Activated CD4-positive, alpha-beta memory T cell treated with anti-CD3 and anti-CD28 coated beads, Interleukin-2, amount 10 ng/mL, durations not matched to agents 7 days and 5 days (primary cell): ENCODE measurements around the gene RPL12. TPM values are rescaled to one million over a fixed set of nuclear protein-coding genes. Genes with fewer than 3 reads are reported as not detected.

Experiments used
- CTCF ChIA-PET: fragments of 350-600 bp; sonication (Branson Sonifier 250); formaldehyde crosslinking; loops from one replicate; lab custom pipeline; 2021; ENCODE audit warnings: antibody characterized with exemption, inconsistent platforms; lab: Charles Lee
- POLR2A ChIA-PET: fragments of 350-600 bp; sonication (Branson Sonifier 250); formaldehyde crosslinking; loops from one replicate; lab custom pipeline; 2021; ENCODE audit warnings: antibody characterized with exemption; lab: Charles Lee
- DNase-seq: peaks from one replicate; pipeline ENCODE4 v3.0.0-alpha.2; 2020
- H3K27ac Mint-ChIP-seq: one replicate; pipeline ENCODE4 v1.8.0; 2021; ENCODE audit warnings: mild to moderate bottlenecking, mixed read lengths
- H3K27me3 Mint-ChIP-seq: one replicate; pipeline ENCODE4 v1.8.0; 2021; ENCODE audit warnings: mixed read lengths
- H3K36me3 Mint-ChIP-seq: one replicate; pipeline ENCODE4 v1.8.0; 2021; ENCODE audit warnings: low read depth, mixed read lengths
- H3K4me1 Mint-ChIP-seq: one replicate; pipeline ENCODE4 v1.8.0; 2021; ENCODE audit warnings: mixed read lengths
- H3K4me3 Mint-ChIP-seq: one replicate; pipeline ENCODE4 v1.8.0; 2021; ENCODE audit warnings: mild to moderate bottlenecking, mixed read lengths
- H3K9me3 Mint-ChIP-seq: one replicate; pipeline ENCODE4 v1.8.0; 2021; ENCODE audit warnings: mixed read lengths
- total RNA-seq, 2 experiments: library from RNA; stranded (reverse); gene quantifications; one replicate each; pipeline ENCODE4 v1.2.3, GENCODE V29; 2021

The RPL12 gene
- total RNA-seq, 2 experiments from 2014 or later: 1,379 to 1,395 TPM

DNA sequence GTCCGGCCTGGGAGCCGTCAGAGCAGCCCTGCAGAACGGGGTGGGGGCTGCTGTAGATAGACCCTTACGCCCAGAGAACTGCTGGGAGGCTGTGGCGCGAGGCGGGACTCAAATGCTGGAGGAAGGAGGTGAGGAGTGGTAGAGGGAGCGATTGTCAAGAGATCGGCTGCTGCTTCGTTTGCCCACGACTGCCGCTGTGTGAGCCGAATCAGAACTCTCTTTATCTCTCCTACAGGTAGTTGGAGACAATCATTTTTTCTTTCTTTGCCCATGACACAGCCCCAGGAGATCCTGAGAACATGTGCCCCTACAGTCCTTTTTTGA is 26.6 kb downstream of the RPL12 start:
- Mint-ChIP-seq H3K4me1 (peaks cover 52% of the 10 kb centered on the region), H3K36me3 (peaks cover 28% of the 10 kb centered on the region), H3K27me3 (no peaks in the 10 kb centered on the region), H3K9me3 (no peaks in the 10 kb centered on the region), H3K27ac (peak overlapping the region; percentile 91), H3K4me3 (peak overlapping the region; percentile 93)
- ChIA-PET CTCF (interaction anchor here (0.6 to 1.6 kb wide), 5 partner anchors 12 to 847 kb away, joined by 3 to 11 read pairs (median 5); partner anchors contain the start of genes LRSAM1, RPL12 and SLC2A8), POLR2A (interaction anchor here (0.9 to 4.0 kb wide), 12 partner anchors 9 to 620 kb away, joined by 3 to 75 read pairs (median 4); partner anchors contain the start of genes LRSAM1, RPL12, SLC2A8 and ZBTB43)
- DNase-seq: no peak

GRCh38 chr9:127423934-127424675 is 27.1 kb downstream of the RPL12 start, which contains the start of gene ZNF79:
TSS of gene ZNF79 (plus strand) at chr9:127424382. CDS start at chr9:127424788, 406 bp downstream.
- POLR2A ChIA-PET: interaction anchor here (0.6 to 4.0 kb wide), 15 partner anchors 9 to 619 kb away, joined by 3 to 75 read pairs (median 4); partner anchors contain the start of genes LRSAM1, RPL12, SLC2A8 and ZBTB43
- peaks cover 25% of the 10 kb centered on the region for H3K36me3 Mint-ChIP-seq
- peak; percentile 93 for DNase-seq
- peaks cover 52% of the 10 kb centered on the region for H3K4me1 Mint-ChIP-seq
- no peaks in the 10 kb centered on the region for H3K9me3 Mint-ChIP-seq
- CTCF ChIA-PET: interaction anchor here (0.5 to 1.6 kb wide), 7 partner anchors 11 to 846 kb away, joined by 3 to 11 read pairs (median 4); partner anchors contain the start of genes LRSAM1, RPL12 and SLC2A8
- no peaks in the 10 kb centered on the region for H3K27me3 Mint-ChIP-seq
- H3K4me3 Mint-ChIP-seq: peak within 1 kb of the TSS; percentile 93
- H3K27ac Mint-ChIP-seq: peak within 1 kb of the TSS; percentile 91

- DNase-seq: no peak
- Mint-ChIP-seq H3K27me3 (no peaks in the 10 kb centered on the region), H3K27ac (peak overlapping the region; percentile 91), H3K4me1 (peaks cover 53% of the 10 kb centered on the region), H3K4me3 (peak overlapping the region; percentile 93), H3K9me3 (no peaks in the 10 kb centered on the region), H3K36me3 (peaks cover 21% of the 10 kb centered on the region)
- ChIA-PET CTCF (interaction anchor here (1.2 to 1.6 kb wide), 2 partner anchors 27 to 209 kb away, joined by 3 to 11 read pairs; partner anchors contain the start of gene SLC2A8), POLR2A (interaction anchor here (0.9 to 4.0 kb wide), 11 partner anchors 8 to 199 kb away, joined by 3 to 75 read pairs (median 5); partner anchors contain the start of genes LRSAM1, RPL12 and SLC2A8)
These were observed 27.7 kb downstream of the RPL12 start for GRCh38 chr9:127423476-127423933.

- ChIA-PET POLR2A (interaction anchor here (0.9 to 4.0 kb wide), 4 partner anchors 26 to 178 kb away, joined by 3 to 75 read pairs (median 8); partner anchors contain the start of genes LRSAM1, RPL12 and SLC2A8), CTCF (interaction anchor here (0.6 to 1.2 kb wide), 2 partner anchors 208 to 455 kb away, joined by 3 read pairs; no protein-coding TSS in a partner anchor)
- no peak for DNase-seq
- peaks cover 49% of the 10 kb centered on the region for H3K4me1 Mint-ChIP-seq
- peak overlapping the region; percentile 93 for H3K4me3 Mint-ChIP-seq
- no peaks in the 10 kb centered on the region for H3K27me3 Mint-ChIP-seq
- H3K36me3 Mint-ChIP-seq: peaks cover 15% of the 10 kb centered on the region
- no peak overlapping the region for H3K27ac Mint-ChIP-seq
- H3K9me3 Mint-ChIP-seq: no peaks in the 10 kb centered on the region
These were observed 28.4 kb downstream of the RPL12 start for GRCh38 chr9:127422787-127423186.

GRCh38 chr9:127422133-127422782 is 28.9 kb downstream of the RPL12 start:
- no peaks in the 10 kb centered on the region for H3K9me3 Mint-ChIP-seq
- DNase-seq: no peak
- no peak overlapping the region for H3K4me3 Mint-ChIP-seq
- peaks cover 14% of the 10 kb centered on the region for H3K36me3 Mint-ChIP-seq
- peaks cover 45% of the 10 kb centered on the region for H3K4me1 Mint-ChIP-seq
- H3K27me3 Mint-ChIP-seq: no peaks in the 10 kb centered on the region
- H3K27ac Mint-ChIP-seq: no peak overlapping the region
- CTCF ChIA-PET: no interaction called here
- POLR2A ChIA-PET: interaction anchor here (2.4 to 4.0 kb wide), 2 partner anchors 25 to 29 kb away, joined by 14 to 75 read pairs; partner anchors contain the start of genes LRSAM1, RPL12 and SLC2A8

DNA sequence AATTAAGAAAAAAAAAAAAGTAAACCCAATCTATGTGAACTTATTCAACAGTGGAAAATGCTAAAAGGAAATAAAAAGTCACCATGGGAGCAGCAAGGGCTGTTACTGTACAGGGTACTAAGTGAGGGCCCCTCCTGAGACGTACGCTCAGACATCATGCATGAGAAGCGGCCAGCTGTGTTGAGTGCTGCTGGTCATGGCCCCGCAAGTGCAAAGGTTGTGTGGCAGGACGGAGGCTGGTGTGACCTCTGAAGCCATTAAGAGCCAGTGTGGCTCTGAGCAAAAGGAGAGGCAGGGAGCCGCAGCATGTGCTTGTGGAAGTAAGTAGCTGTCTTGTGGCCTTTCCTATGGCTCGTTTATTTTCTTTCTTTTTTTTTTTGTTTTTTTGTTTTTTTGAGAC is 30.1 kb downstream of the RPL12 start:
- no peak overlapping the region for H3K27ac Mint-ChIP-seq

DNA sequence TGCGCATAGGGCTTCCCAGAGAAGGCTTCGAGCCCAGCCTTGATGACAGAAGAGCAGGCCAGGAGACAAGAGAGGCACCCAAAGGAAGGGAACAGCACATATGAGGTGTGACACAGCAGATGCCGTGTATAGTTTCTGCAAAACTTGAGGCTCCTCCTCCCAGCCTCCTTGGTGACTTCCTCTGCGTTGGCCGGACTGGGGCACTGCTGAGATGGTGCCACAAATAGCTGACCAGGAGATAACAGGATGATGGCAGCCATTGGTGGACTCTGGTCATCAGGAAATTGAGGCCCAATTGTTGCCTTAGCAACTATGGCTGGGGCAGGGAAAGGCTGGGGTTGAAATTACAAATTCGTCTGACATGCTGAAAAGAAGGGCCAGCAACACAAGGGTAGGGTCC is 31.9 kb downstream of the RPL12 start:
- Mint-ChIP-seq H3K27ac (no peak overlapping the region), H3K36me3 (peaks cover 3% of the 10 kb centered on the region), H3K9me3 (no peaks in the 10 kb centered on the region), H3K27me3 (no peaks in the 10 kb centered on the region), H3K4me3 (no peak overlapping the region), H3K4me1 (peaks cover 20% of the 10 kb centered on the region)
- ChIA-PET CTCF (no interaction called here), POLR2A (interaction anchor here (2.4 kb wide), 1 partner anchor 31 kb away, joined by 12 read pairs; the partner anchor contains the start of genes LRSAM1 and RPL12)
- no peak for DNase-seq

More for the DNA sequence above, 30.1 kb downstream of the RPL12 start:
- Mint-ChIP-seq H3K4me1 (peaks cover 36% of the 10 kb centered on the region), H3K9me3 (no peaks in the 10 kb centered on the region), H3K4me3 (no peak overlapping the region), H3K36me3 (peaks cover 7% of the 10 kb centered on the region), H3K27me3 (no peaks in the 10 kb centered on the region)
- CTCF ChIA-PET: no interaction called here
- POLR2A ChIA-PET: no interaction called here
- DNase-seq: no peak

- Mint-ChIP-seq H3K9me3 (no peaks in the 10 kb centered on the region), H3K27ac (no peak overlapping the region), H3K27me3 (no peaks in the 10 kb centered on the region), H3K4me3 (no peak overlapping the region), H3K4me1 (peaks cover 14% of the 10 kb centered on the region), H3K36me3 (no peaks in the 10 kb centered on the region)
- peak; percentile 53 for DNase-seq
- POLR2A ChIA-PET: interaction anchor here (1.0 to 2.4 kb wide), 3 partner anchors 22 to 33 kb away, joined by 3 to 12 read pairs (median 3); partner anchors contain the start of genes LRSAM1 and RPL12
- CTCF ChIA-PET: interaction anchor here (0.6 to 1.5 kb wide), 4 partner anchors 21 to 203 kb away, joined by 4 to 7 read pairs (median 5); partner anchors contain the start of gene SLC2A8
These were observed 33.2 kb downstream of the RPL12 start for GRCh38 chr9:127418037-127418471.

DNA sequence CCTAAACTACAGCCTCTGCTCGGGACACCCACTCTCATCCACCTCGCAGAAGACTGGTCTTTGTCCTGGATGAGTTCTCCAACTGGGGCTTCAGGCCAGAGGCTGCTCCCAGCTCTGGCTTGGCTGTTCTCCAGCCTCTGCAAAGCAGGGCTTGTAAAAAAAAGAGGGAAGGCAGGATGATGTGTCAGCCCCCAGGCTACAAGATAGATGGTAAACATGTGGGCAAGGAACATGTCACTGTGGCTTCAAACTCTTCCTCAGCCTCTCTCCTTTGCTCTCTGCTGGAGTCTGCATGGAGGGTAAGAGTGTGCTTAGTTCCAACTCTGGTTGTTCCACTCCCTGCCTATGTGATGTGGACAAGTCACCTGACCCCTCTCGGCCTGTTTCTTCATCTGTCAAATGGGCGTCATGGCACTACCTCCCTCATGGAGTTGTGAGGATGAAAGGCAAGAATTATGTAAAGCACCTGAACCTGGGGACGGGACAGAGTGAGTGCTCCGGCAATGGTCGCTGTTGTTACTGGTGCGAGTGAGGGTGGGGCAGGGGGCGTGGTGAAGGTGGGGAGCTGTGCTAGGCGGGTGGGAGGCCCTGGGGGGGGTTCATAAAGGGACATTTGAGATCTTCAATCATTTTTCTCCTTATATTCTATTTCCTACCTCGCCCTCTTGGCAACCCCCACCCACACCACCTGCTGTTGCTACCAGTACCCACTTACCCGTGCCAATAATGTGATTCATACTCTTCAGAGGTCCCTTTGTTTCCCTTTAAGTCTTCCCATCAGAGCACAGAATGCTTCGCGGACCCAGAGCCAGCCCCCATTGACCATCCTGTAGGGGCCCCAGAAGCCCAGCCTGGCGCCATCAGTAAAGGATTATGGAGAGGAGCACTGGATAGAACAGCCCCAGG is 33.8 kb downstream of the RPL12 start:
- peaks cover under 1% of the 10 kb centered on the region for H3K27me3 Mint-ChIP-seq

DNA sequence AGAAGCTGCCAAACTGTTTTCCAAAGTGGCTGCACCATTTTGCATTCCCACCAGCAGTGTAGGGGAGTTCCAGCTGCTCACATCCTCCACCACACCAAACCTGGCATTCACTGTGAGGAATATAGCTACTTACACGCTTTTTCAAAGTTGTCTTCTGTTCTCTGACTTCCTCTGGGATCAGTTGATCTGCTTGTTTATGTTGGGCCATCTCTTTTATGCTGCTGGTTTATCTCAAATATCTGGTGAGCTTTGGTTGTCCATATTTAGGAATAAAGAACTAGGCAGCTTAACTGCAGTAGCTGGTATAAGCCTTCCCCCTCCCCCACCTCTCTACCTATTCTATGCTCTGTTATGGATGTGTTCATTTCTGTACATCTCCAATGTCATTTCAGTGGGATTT is 35.5 kb downstream of the RPL12 start:
- Mint-ChIP-seq H3K9me3 (no peaks in the 10 kb centered on the region), H3K4me1 (peaks cover 10% of the 10 kb centered on the region)
- POLR2A ChIA-PET: interaction anchor here (1.1 kb wide), 2 partner anchors 8 to 35 kb away, joined by 3 to 5 read pairs; partner anchors contain the start of genes LRSAM1, RPL12 and ZNF79

More for the DNA sequence above, 33.8 kb downstream of the RPL12 start:
- Mint-ChIP-seq H3K4me1 (peaks cover 8% of the 10 kb centered on the region), H3K9me3 (no peaks in the 10 kb centered on the region), H3K4me3 (no peak overlapping the region), H3K27ac (no peak overlapping the region), H3K36me3 (no peaks in the 10 kb centered on the region)
- ChIA-PET CTCF (interaction anchor here (0.6 to 1.5 kb wide), 4 partner anchors 21 to 203 kb away, joined by 4 to 7 read pairs (median 5); partner anchors contain the start of gene SLC2A8), POLR2A (interaction anchor here (1.0 to 2.4 kb wide), 3 partner anchors 21 to 33 kb away, joined by 3 to 12 read pairs (median 3); partner anchors contain the start of genes LRSAM1 and RPL12)
- DNase-seq: no peak

DNA sequence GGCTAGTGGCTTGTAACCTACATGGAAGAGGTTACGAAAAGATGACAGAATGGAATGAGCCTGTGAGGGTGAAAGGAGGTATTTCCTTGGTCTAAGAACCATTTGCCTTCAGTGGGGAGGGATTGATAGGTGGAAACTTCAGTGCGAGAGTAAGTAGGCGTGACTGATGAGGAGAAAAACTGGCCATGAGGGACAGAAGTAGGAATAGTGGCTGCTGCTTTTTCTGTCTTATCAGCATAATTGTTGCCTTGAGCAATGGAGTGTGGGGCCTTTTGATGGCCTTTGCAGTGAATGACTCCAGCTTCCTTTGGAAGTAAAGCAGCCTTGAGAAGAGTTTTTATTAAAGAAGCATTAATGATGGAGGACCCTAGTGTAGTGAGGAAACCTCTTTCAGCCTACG is 36.1 kb downstream of the RPL12 start:
- Mint-ChIP-seq H3K9me3 (no peaks in the 10 kb centered on the region), H3K27me3 (peaks cover 4% of the 10 kb centered on the region), H3K27ac (no peak overlapping the region), H3K4me3 (no peak overlapping the region), H3K36me3 (no peaks in the 10 kb centered on the region), H3K4me1 (peaks cover 10% of the 10 kb centered on the region)
- CTCF ChIA-PET: interaction anchor here (0.6 to 1.1 kb wide), 2 partner anchors 18 to 524 kb away, joined by 3 to 4 read pairs; partner anchors contain the start of gene SLC2A8
- POLR2A ChIA-PET: interaction anchor here (1.1 kb wide), 2 partner anchors 9 to 36 kb away, joined by 3 to 5 read pairs; partner anchors contain the start of genes LRSAM1, RPL12 and ZNF79
- DNase-seq: no peak

More for the DNA sequence above, 35.5 kb downstream of the RPL12 start:
- Mint-ChIP-seq H3K27me3 (peaks cover 4% of the 10 kb centered on the region), H3K4me3 (no peak overlapping the region), H3K27ac (no peak overlapping the region), H3K36me3 (no peaks in the 10 kb centered on the region)
- no peak for DNase-seq
- CTCF ChIA-PET: interaction anchor here (0.6 to 1.1 kb wide), 2 partner anchors 19 to 525 kb away, joined by 3 to 4 read pairs; partner anchors contain the start of gene SLC2A8
